Aorta (tissue), 5 donors: ENCODE data around the gene COL4A2. TPM values are rescaled to one million over a fixed set of nuclear protein-coding genes. Genes with fewer than 3 reads are reported as not detected.
A peak's percentile ranks its signal among the peaks of the same experiment; 100 is the strongest.

Experiments used
- ATAC-seq: fragments of 200-7000 bp; cut with Tn5 transposase; one replicate; pipeline ENCODE4 v1.9.1; 2022; ENCODE audit warnings: moderate library complexity; ENCODE audit not compliant: low FRiP score
- DNase-seq, 2 donors: peaks; one replicate each; pipeline ENCODE4 v3.0.0-alpha.2; 2020
- H3K27ac ChIP-seq, 2 donors: one replicate each; pipeline ENCODE4 v1.5.1; 2013; ENCODE audit warnings: low read length in 2 of 2, mild to moderate bottlenecking in 2 of 2, moderate library complexity in 2 of 2, control low read depth in 1 of 2, inconsistent platforms in 1 of 2, low read depth in 1 of 2
- H3K27me3 ChIP-seq, 2 donors: one replicate each; pipeline ENCODE4 v1.6.1; 2013; ENCODE audit warnings: control low read depth in 1 of 2, low read length in 1 of 2, mild to moderate bottlenecking in 1 of 2, moderate library complexity in 1 of 2; ENCODE audit not compliant: insufficient read depth in 2 of 2, control insufficient read depth in 1 of 2
- H3K36me3 ChIP-seq, 2 donors: one replicate each; pipeline ENCODE4 v1.6.1; 2013; ENCODE audit warnings: control low read depth in 1 of 2, low read length in 1 of 2, mild to moderate bottlenecking in 1 of 2; ENCODE audit not compliant: insufficient read depth in 2 of 2, control insufficient read depth in 1 of 2
- H3K4me1 ChIP-seq, 2 donors: one replicate each; pipeline ENCODE4 v1.6.1; 2013; ENCODE audit warnings: low read length in 2 of 2, control low read depth in 1 of 2, mild to moderate bottlenecking in 1 of 2, moderate library complexity in 1 of 2; ENCODE audit not compliant: insufficient read depth in 2 of 2, control insufficient read depth in 1 of 2
- H3K4me3 ChIP-seq, 2 donors: one replicate each; pipeline ENCODE4 v1.5.1; 2013; ENCODE audit warnings: low read length in 2 of 2, control low read depth in 1 of 2, mild to moderate bottlenecking in 1 of 2
- H3K9me3 ChIP-seq: one replicate; pipeline ENCODE4 v1.6.1; 2013; ENCODE audit warnings: mild to moderate bottlenecking, low read length; ENCODE audit not compliant: control insufficient read depth
- WGBS, 2 donors: extraction: QIAGEN DNeasy Blood & Tissue Kit; methylation state at CpG; one replicate each; pipeline ENCODE4 v1.1.7; 2013; 5-methylcytosine and 5-hydroxymethylcytosine counted together
- intact Hi-C, 2 donors: fragments of 100-400 bp; cut with DNase I; formaldehyde crosslinking; loops; one replicate each; pipeline versions ENCODE4 v1.14.2 to v1.15.0; 2022
- polyA plus RNA-seq, 2 donors: library from polyadenylated mRNA; stranded (reverse); fragments of 200-250 nt; gene quantifications; one replicate each; pipeline ENCODE4 v1.2.3, GENCODE V29; 2013
- total RNA-seq, 2 donors: library from RNA; stranded (reverse); fragmentation: NEBNext Ultra II Directional; extraction: Animal tissue kit (Norgen Biotek cat#: 25700); gene quantifications; one replicate each; pipeline ENCODE4 v1.2.1, GENCODE V29; 2021
- donor health status: healthy with polysubstance abuse.
- donor health status: Bipolar disorder and iron deficiency.
- donor health status: DM: no; HTN: no; CAD: no.
- donor health status: DM: no; HTN: no; CAD: no.
- donor health status: DM: yes; HTN: yes; CAD: no.

The COL4A2 gene
- total and polyA plus RNA-seq, 4 donors: 117 to 1,110 (median 681) TPM

DNA sequence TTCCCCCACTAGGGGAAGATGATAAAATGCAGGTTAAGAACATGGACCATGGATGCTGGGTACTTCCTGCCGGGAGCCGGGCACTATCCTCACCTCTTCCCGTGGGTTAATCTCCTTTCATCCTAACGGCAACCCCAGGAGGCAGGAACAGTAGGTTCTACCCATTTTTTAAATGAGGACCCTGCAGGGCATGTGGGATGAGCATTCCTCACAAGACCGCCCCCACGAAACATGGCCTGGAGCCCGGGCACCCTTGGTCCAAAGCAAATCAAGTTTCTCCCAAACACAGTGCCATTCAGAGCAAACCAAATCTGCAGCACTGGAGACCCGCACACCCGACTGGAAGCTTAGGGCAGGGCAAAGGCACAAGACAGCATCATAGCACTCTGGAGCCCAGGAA, 35.4 kb downstream of the COL4A2 start:
- 28 to 33% methylated on average over 9 of the region's 9 CpGs for whole genome bisulfite sequencing, 2 donors
- ATAC-seq: no peak
- Histone ChIP-seq H3K4me1 (peaks cover 5 to 8% of the 10 kb centered on the region in 2 donors), H3K9me3 (no peaks in the 10 kb centered on the region), H3K4me3 (no peak overlapping the region), H3K27me3 (no peaks in the 10 kb centered on the region), H3K36me3 (no peaks in the 10 kb centered on the region), H3K27ac (peak overlapping the region; percentile 46 to 99)
- DNase-seq: no peak
- intact Hi-C loops: loop anchor here (2.0 to 5.0 kb wide), 2 partner anchors 35 to 50 kb away; partner anchors contain the start of genes COL4A1 (in 2 of the 2) and COL4A2 (in 2 of the 2)

- no peak overlapping the region for H3K4me3 ChIP-seq
- peaks cover 5 to 8% of the 10 kb centered on the region in 2 donors for H3K4me1 ChIP-seq
- H3K27me3 ChIP-seq: no peaks in the 10 kb centered on the region
- 14 to 15% methylated on average over 16 of the region's 16 CpGs for WGBS, 2 donors
- H3K36me3 ChIP-seq: no peaks in the 10 kb centered on the region
- intact Hi-C loops: loop anchor here (2.0 to 5.0 kb wide), 2 partner anchors 36 to 49 kb away; partner anchors contain the start of genes COL4A1 (in 2 of the 2) and COL4A2 (in 2 of the 2)
- no peak for ATAC-seq
- peak overlapping the region; percentile 46 to 99 for H3K27ac ChIP-seq
- DNase-seq: no peak
- no peaks in the 10 kb centered on the region for H3K9me3 ChIP-seq
Observed at GRCh38 chr13:110343241-110343865, 36.3 kb downstream of the COL4A2 start.

DNA sequence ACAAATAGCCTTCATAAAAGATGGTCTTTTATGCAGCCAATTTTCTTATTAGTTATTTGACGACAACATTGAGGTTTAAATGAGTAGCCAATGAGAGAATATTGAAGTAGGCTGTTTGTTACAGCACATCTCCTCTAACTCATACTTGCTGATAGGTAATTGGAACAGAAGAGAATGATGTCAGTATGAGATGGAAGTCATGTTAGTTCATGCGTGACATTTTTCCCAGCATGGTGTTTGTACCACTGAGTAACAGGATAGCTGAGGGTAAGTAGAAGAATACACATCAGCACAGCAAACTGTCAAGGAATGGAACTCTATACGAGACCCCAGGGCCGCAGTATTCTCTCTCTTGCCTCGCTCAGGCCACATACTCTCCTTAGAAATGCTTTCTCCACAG, 37.2 kb downstream of the COL4A2 start:
- WGBS, 2 donors: 92 to 95% methylated on average over 5 of the region's 5 CpGs
- Histone ChIP-seq H3K27me3 (no peaks in the 10 kb centered on the region), H3K9me3 (no peaks in the 10 kb centered on the region), H3K4me3 (no peak overlapping the region), H3K4me1 (peaks cover 5 to 6% of the 10 kb centered on the region in 2 donors), H3K36me3 (no peaks in the 10 kb centered on the region), H3K27ac (peak overlapping the region; percentile 20 to 70)
- ATAC-seq: no peak
- no peak for DNase-seq
- intact Hi-C loops: loop anchor here (5.0 kb wide), 1 partner anchor 37 kb away; the partner anchor contains the start of genes COL4A1 (in 2 of the 2) and COL4A2 (in 2 of the 2)

GRCh38 chr13:110345266-110345665, 38.2 kb downstream of the COL4A2 start:
- H3K36me3 ChIP-seq: no peaks in the 10 kb centered on the region
- WGBS, 2 donors: 87 to 91% methylated on average over 7 of the region's 7 CpGs
- no peak overlapping the region for H3K4me3 ChIP-seq
- H3K27ac ChIP-seq: peak overlapping the region; percentile 2 to 87
- ATAC-seq: no peak
- DNase-seq: no peak
- intact Hi-C loops: no loop called here
- no peaks in the 10 kb centered on the region for H3K27me3 ChIP-seq
- no peaks in the 10 kb centered on the region for H3K9me3 ChIP-seq
- peaks cover 4 to 5% of the 10 kb centered on the region in 2 donors for H3K4me1 ChIP-seq

DNA sequence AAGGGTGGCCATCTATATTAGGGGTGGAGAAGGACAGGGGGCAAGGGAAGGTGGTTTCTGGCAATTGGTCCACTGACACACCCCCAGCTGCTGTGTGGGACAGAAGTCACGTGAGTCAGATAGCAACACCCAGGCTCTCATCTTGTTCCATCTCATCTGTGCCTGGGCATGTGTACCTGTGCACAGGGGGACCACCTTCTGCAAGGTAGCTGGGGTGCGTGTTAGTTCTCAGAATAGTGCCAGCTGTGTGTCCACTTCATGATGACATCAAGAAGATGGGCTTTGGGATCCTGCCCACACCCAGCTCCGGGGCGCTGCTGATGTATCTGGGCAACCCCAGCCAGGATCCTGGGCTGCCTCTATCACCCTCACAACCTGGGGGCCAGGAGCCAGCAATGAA, 38.6 kb downstream of the COL4A2 start:
- DNase-seq: no peak
- H3K27ac ChIP-seq: peak overlapping the region; percentile 2 to 87
- 68 to 74% methylated on average over 4 of the region's 4 CpGs for WGBS, 2 donors
- H3K36me3 ChIP-seq: no peaks in the 10 kb centered on the region
- peaks cover 4 to 5% of the 10 kb centered on the region in 2 donors for H3K4me1 ChIP-seq
- H3K4me3 ChIP-seq: no peak overlapping the region
- H3K9me3 ChIP-seq: no peaks in the 10 kb centered on the region
- no peaks in the 10 kb centered on the region for H3K27me3 ChIP-seq
- intact Hi-C loops: no loop called here
- no peak for ATAC-seq

DNA sequence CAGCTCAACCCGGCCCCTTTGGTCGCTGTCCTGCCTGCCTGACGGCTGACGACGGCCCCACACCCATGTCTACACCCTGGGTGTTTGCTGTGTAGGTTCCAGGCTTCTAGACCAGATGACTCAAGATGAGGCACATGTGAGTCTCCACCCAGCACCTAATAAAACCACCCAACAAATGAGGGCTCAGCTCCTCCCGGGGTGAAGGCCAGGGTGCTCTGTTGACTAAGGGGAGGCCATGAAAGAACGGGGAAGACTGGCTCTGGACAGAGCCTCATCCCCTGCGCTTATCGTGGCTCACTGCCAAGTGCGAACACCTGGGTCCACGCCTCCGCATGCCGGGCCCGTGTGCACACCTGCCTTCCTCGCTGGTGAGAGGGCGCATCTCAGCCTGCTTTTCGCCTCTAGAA, 39.6 kb downstream of the COL4A2 start:
- Histone ChIP-seq H3K9me3 (no peaks in the 10 kb centered on the region), H3K4me3 (no peak overlapping the region), H3K36me3 (no peaks in the 10 kb centered on the region), H3K27ac (peak overlapping the region; percentile 79 to 98), H3K4me1 (peaks cover under 1 to 5% of the 10 kb centered on the region in 2 donors), H3K27me3 (no peaks in the 10 kb centered on the region)
- 85% methylated on average over 17 of the region's 17 CpGs for WGBS, 2 donors
- DNase-seq (no peak), ATAC-seq (no peak)
- intact Hi-C loops: no loop called here

DNA sequence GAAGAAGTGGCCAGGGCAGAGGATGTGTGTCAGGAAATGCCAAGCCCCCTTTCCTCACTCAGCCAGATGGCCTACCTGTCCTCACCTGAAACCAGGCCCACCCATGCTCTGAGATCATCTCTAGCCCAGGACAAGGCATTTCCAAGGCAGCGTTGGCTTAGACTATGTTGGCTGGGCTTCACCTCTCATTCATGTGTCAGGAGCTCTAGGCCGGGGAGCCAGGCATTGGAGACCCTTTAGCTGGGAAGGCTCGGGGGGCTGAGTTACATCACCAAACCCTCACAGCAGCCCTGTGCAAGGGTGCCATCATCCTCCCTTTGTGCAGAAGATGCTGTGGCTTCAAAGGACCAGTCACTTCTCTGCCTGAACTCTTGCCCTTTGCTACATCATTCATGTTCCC, 40.0 kb downstream of the COL4A2 start:
- DNase-seq (no peak), ATAC-seq (no peak)
- Histone ChIP-seq H3K9me3 (no peaks in the 10 kb centered on the region), H3K27ac (peak overlapping the region; percentile 79 to 98), H3K4me1 (peaks cover 0 to 5% of the 10 kb centered on the region in 2 donors), H3K36me3 (no peaks in the 10 kb centered on the region), H3K4me3 (no peak overlapping the region), H3K27me3 (no peaks in the 10 kb centered on the region)
- intact Hi-C loops: no loop called here
- WGBS, 2 donors: 33 to 36% methylated on average over 3 of the region's 3 CpGs

- WGBS, 2 donors: 2 to 5% methylated on average over 18 of the region's 18 CpGs
- peak; percentile 83 to 89 for DNase-seq
- no peaks in the 10 kb centered on the region for H3K27me3 ChIP-seq
- H3K27ac ChIP-seq: peak overlapping the region; percentile 79 to 98
- intact Hi-C loops: no loop called here
- H3K36me3 ChIP-seq: no peaks in the 10 kb centered on the region
- no peaks in the 10 kb centered on the region for H3K9me3 ChIP-seq
- peak; percentile 78 for ATAC-seq
- H3K4me1 ChIP-seq: peaks cover 0 to under 1% of the 10 kb centered on the region in 2 donors
- no peak overlapping the region for H3K4me3 ChIP-seq
Observed at GRCh38 chr13:110347535-110348308, 40.6 kb downstream of the COL4A2 start.
